Activated CD8-positive, alpha-beta T cell treated with anti-CD3 and anti-CD28 coated beads, Interleukin-2, amount 10 ng/mL, durations not matched to agents 7 days and 5 days (primary cell): ENCODE measurements around the gene ENTPD2. TPM values are rescaled to one million over a fixed set of nuclear protein-coding genes. Genes with fewer than 3 reads are reported as not detected.
A peak's percentile ranks its signal among the peaks of the same experiment; 100 is the strongest.

Experiments used
- ATAC-seq: fragments of 150-1000 bp; cut with Tn5 transposase; one replicate; pipeline ENCODE4 v1.10.0; 2021; ENCODE audit warnings: moderate library complexity
- CTCF ChIA-PET: fragments of 350-600 bp; sonication (Branson Sonifier 250); formaldehyde crosslinking; loops from one replicate; lab custom pipeline; 2021; ENCODE audit warnings: antibody characterized with exemption; lab: Charles Lee
- POLR2A ChIA-PET: fragments of 350-600 bp; sonication (Branson Sonifier 250); formaldehyde crosslinking; loops from one replicate; lab custom pipeline; 2021; ENCODE audit warnings: antibody characterized with exemption; lab: Charles Lee
- DNase-seq: peaks from one replicate; pipeline ENCODE4 v3.0.0-alpha.2; 2020
- H3K27ac Mint-ChIP-seq: one replicate; pipeline ENCODE4 v1.8.0; 2021; ENCODE audit warnings: mild to moderate bottlenecking, mixed read lengths
- H3K27me3 Mint-ChIP-seq: one replicate; pipeline ENCODE4 v1.8.0; 2021; ENCODE audit warnings: low read depth, mixed read lengths
- H3K36me3 Mint-ChIP-seq: one replicate; pipeline ENCODE4 v1.8.0; 2021; ENCODE audit warnings: low read depth, mixed read lengths
- H3K4me1 Mint-ChIP-seq: one replicate; pipeline ENCODE4 v1.8.0; 2021; ENCODE audit warnings: low read depth, mixed read lengths
- H3K4me3 Mint-ChIP-seq: one replicate; pipeline ENCODE4 v1.8.0; 2021; ENCODE audit warnings: mild to moderate bottlenecking, mixed read lengths
- H3K9me3 Mint-ChIP-seq: one replicate; pipeline ENCODE4 v1.8.0; 2022; ENCODE audit warnings: mixed read lengths; ENCODE audit not compliant: insufficient read depth
- total RNA-seq, 2 experiments: library from RNA; stranded (reverse); gene quantifications; one replicate each; pipeline ENCODE4 v1.2.3, GENCODE V29; 2021

ENTPD2 gene
- total RNA-seq, 2 experiments from 2014 or later = 0.34 TPM; not detected in 1

GRCh38 chr9:137002646-137003041 is 51.2 kb downstream of the ENTPD2 start:
- Mint-ChIP-seq H3K27ac (no peak overlapping the region), H3K9me3 (no peaks in the 10 kb centered on the region), H3K4me3 (no peak overlapping the region), H3K4me1 (peaks cover 49% of the 10 kb centered on the region), H3K27me3 (no peaks in the 10 kb centered on the region), H3K36me3 (no peaks in the 10 kb centered on the region)
- no peak for DNase-seq
- ChIA-PET POLR2A (no interaction called here), CTCF (interaction anchor here (1.5 to 5.0 kb wide), 3 partner anchors 26 to 214 kb away, joined by 4 to 25 read pairs (median 19); partner anchors contain the start of gene ABCA2)
- no peak for ATAC-seq

GRCh38 chr9:137001857-137002645 is 51.8 kb downstream of the ENTPD2 start:
- H3K36me3 Mint-ChIP-seq = no peaks in the 10 kb centered on the region
- POLR2A ChIA-PET = no interaction called here
- ATAC-seq = no peak
- no peaks in the 10 kb centered on the region for H3K27me3 Mint-ChIP-seq
- no peaks in the 10 kb centered on the region for H3K9me3 Mint-ChIP-seq
- DNase-seq = no peak
- H3K4me1 Mint-ChIP-seq = peaks cover 55% of the 10 kb centered on the region
- H3K27ac Mint-ChIP-seq = no peak overlapping the region
- CTCF ChIA-PET = interaction anchor here (0.6 to 5.0 kb wide), 4 partner anchors 27 to 1080 kb away, joined by 3 to 25 read pairs (median 12); partner anchors contain the start of gene ABCA2
- no peak overlapping the region for H3K4me3 Mint-ChIP-seq

- Mint-ChIP-seq H3K36me3 (no peaks in the 10 kb centered on the region), H3K27ac (peak overlapping the region; percentile 86), H3K4me1 (peaks cover 60% of the 10 kb centered on the region), H3K27me3 (no peaks in the 10 kb centered on the region), H3K9me3 (no peaks in the 10 kb centered on the region), H3K4me3 (peak overlapping the region; percentile 55)
- POLR2A ChIA-PET = interaction anchor here (0.6 to 1.3 kb wide), 6 partner anchors 9 to 320 kb away, joined by 3 to 5 read pairs (median 3); partner anchors contain the start of gene TUBB4B
- ATAC-seq (peak; percentile 54), DNase-seq (peak; percentile 70)
- CTCF ChIA-PET = interaction anchor here (0.7 to 5.8 kb wide), 12 partner anchors 9 to 273 kb away, joined by 3 to 43 read pairs (median 4); partner anchors contain the start of genes ABCA2 and PAXX
Observed at GRCh38 chr9:137000177-137000930, 53.5 kb downstream of the ENTPD2 start.

Other genes starting within 250 kb of the ENTPD2 start
- 100 to 1,000 TPM; 117 to 118 TPM for gene RABL6, start 246.1 kb downstream of the ENTPD2 start, total RNA-seq
- 1 to 10 TPM; 5.3 to 5.6 TPM for gene AJM1, start 211.6 kb downstream of the ENTPD2 start, total RNA-seq
- 100 to 1,000 TPM; 108 to 119 TPM for gene PHPT1, start 204.7 kb downstream of the ENTPD2 start, total RNA-seq
- 10 to 100 TPM; 14.7 to 15.8 TPM for gene MAMDC4, start 201.7 kb downstream of the ENTPD2 start, total RNA-seq
- 100 to 1,000 TPM; 279 to 310 TPM for gene EDF1, start 187.8 kb downstream of the ENTPD2 start, total RNA-seq
- gene TRAF2, start 167.5 kb downstream of the ENTPD2 start, total RNA-seq = 10 to 100 TPM; 48.5 to 57.2 TPM
- 100 to 1,000 TPM; 103 to 104 TPM for gene FBXW5, start 109.3 kb downstream of the ENTPD2 start, total RNA-seq
- gene C8G, start 108.8 kb downstream of the ENTPD2 start, total RNA-seq = 1 to 10 TPM; 1.4 to 1.5 TPM
- 1 to 10 TPM; 1.0 to 1.7 TPM for gene LCN12, start 101.8 kb downstream of the ENTPD2 start, total RNA-seq
- 1 to 10 TPM; 1.2 to 1.4 TPM for gene PTGDS, start 76.6 kb downstream of the ENTPD2 start, total RNA-seq
- gene LCNL1, start 71.1 kb downstream of the ENTPD2 start, total RNA-seq = not detected
- 10 to 100 TPM; 80.6 to 85.2 TPM for gene PAXX, start 61.6 kb downstream of the ENTPD2 start, total RNA-seq
- gene CLIC3, start 57.5 kb downstream of the ENTPD2 start, total RNA-seq = 1 to 10 TPM; 3.6 to 4.8 TPM
- 10 to 100 TPM; 61.5 to 62.0 TPM for gene ABCA2, start 25.8 kb downstream of the ENTPD2 start, total RNA-seq
- gene FUT7, start 22.0 kb downstream of the ENTPD2 start, total RNA-seq = 1 to 10 TPM; 2.5 to 2.6 TPM
- gene NPDC1, start 7.9 kb downstream of the ENTPD2 start, total RNA-seq = 10 to 100 TPM; 20.1 to 29.9 TPM
- 10 to 100 TPM; 56.8 to 57.0 TPM for gene SAPCD2, start 16.5 kb upstream of the ENTPD2 start, total RNA-seq
- gene UAP1L1, start 23.5 kb upstream of the ENTPD2 start, total RNA-seq = 10 to 100 TPM; 63.1 to 66.8 TPM
- 10 to 100 TPM; 42.2 to 49.2 TPM for gene MAN1B1, start 32.9 kb upstream of the ENTPD2 start, total RNA-seq
- 100 to 1,000 TPM; 248 TPM for gene DPP7, start 60.7 kb upstream of the ENTPD2 start, total RNA-seq
- gene GRIN1, start 85.1 kb upstream of the ENTPD2 start, total RNA-seq = not detected
- gene LRRC26, start 116.0 kb upstream of the ENTPD2 start, total RNA-seq = not detected
- under 1 TPM; 0.29 to 0.32 TPM for gene TMEM210, start 118.0 kb upstream of the ENTPD2 start, total RNA-seq
- 10 to 100 TPM; 60.2 to 64.1 TPM for gene ANAPC2, start 134.5 kb upstream of the ENTPD2 start, total RNA-seq
- gene SSNA1, start 134.6 kb upstream of the ENTPD2 start, total RNA-seq = 10 to 100 TPM; 88.2 to 90.0 TPM
- 10 to 100 TPM; 10.9 to 12.0 TPM for gene TPRN, start 146.7 kb upstream of the ENTPD2 start, total RNA-seq
- 10 to 100 TPM; 34.6 to 36.6 TPM for gene TMEM203, start 151.6 kb upstream of the ENTPD2 start, total RNA-seq
- 10 to 100 TPM; 44.7 to 45.5 TPM for gene NDOR1, start 151.6 kb upstream of the ENTPD2 start, total RNA-seq
- 1 to 10 TPM; 3.6 to 4.5 TPM for gene RNF208, start 168.2 kb upstream of the ENTPD2 start, total RNA-seq
- gene CYSRT1, start 171.1 kb upstream of the ENTPD2 start, total RNA-seq = under 1 TPM; 0.42 to 0.50 TPM
- gene RNF224, start 173.4 kb upstream of the ENTPD2 start, total RNA-seq = not detected
- gene SLC34A3, start 176.8 kb upstream of the ENTPD2 start, total RNA-seq = not detected
- gene TUBB4B, start 187.2 kb upstream of the ENTPD2 start, total RNA-seq = 100 to 1,000 TPM; 417 to 432 TPM
- gene STPG3, start 197.2 kb upstream of the ENTPD2 start, total RNA-seq = not detected
- gene NELFB, start 201.3 kb upstream of the ENTPD2 start, total RNA-seq = 10 to 100 TPM; 68.6 to 68.8 TPM
- 1 to 10 TPM; 6.6 to 7.0 TPM for gene TOR4A, start 223.7 kb upstream of the ENTPD2 start, total RNA-seq
- 1 to 10 TPM; 1.4 to 1.5 TPM for gene NRARP, start 248.2 kb upstream of the ENTPD2 start, total RNA-seq